K562 (cell line): Measurements from ENCODE around the gene FCHSD1. TPM values are rescaled to one million over a fixed set of nuclear protein-coding genes. Genes with fewer than 3 reads are reported as not detected.
A peak's percentile ranks its signal among the peaks of the same experiment; 100 is the strongest.

Experiments
- BHLHE40 ChIP-seq: IDR thresholded peaks from 2 replicates; pipeline ENCODE4 v1.6.1; 2011; ENCODE audit warnings: low read length, improper control_type of control experiment
- CHD4 ChIP-seq: fragments of 200-600 bp; sonication (generic); IDR thresholded peaks from 3 replicates; pipeline ENCODE4 v1.6.1; 2012; ENCODE audit warnings: low read depth, mild to moderate bottlenecking, mixed read lengths, low read length, inconsistent platforms; ENCODE audit not compliant: insufficient read depth, insufficient replicate concordance, poor library complexity, severe bottlenecking
- ETS2 ChIP-seq: IDR thresholded peaks from 2 replicates; pipeline ENCODE4 v1.6.1; 2016; ENCODE audit warnings: borderline replicate concordance, missing genetic modification characterization, mild to moderate bottlenecking, moderate library complexity, missing compliant biosample characterization; ENCODE audit not compliant: poor library complexity, severe bottlenecking
- NFXL1 ChIP-seq: fragments of 450-650 bp; formaldehyde crosslinking; IDR thresholded peaks from 2 replicates; pipeline ENCODE4 v1.4.0; 2021; ENCODE audit warnings: mild to moderate bottlenecking
- SP1 ChIP-seq: sonication (generic); formaldehyde crosslinking; IDR thresholded peaks from 2 replicates; pipeline ENCODE4 v1.8.1; 2022; ENCODE audit warnings: mild to moderate bottlenecking, missing genetic modification reagents
- ZEB2 ChIP-seq: fragments of 450-650 bp; IDR thresholded peaks from 2 replicates; pipeline ENCODE4 v1.6.1; 2016
- ZNF79 ChIP-seq: fragments of 250-450 bp; sonication (Bioruptor Pico); IDR thresholded peaks from 2 replicates; pipeline ENCODE4 v1.4.0; 2020; ENCODE audit warnings: low read depth, mild to moderate bottlenecking, moderate library complexity
- polyA plus RNA-seq, 8 experiments: library from polyadenylated mRNA; depleted of rRNA in 4 of 8; stranded (reverse) in 5 of 8; unstranded in 3 of 8; fragments of >200 nt; fragmentation: Nextera tagmentation in 2 of 8; fragmentation: Illumina TruSeq in 1 of 8; extraction: Ambion mirVana in 2 of 8; extraction: Trizol in 1 of 8; gene quantifications; 2 replicates each; pipeline versions ENCODE4 v1.2.1 to v1.2.3, GENCODE V29; 2011 to 2014; ENCODE audit warnings: inconsistent platforms in 1 of 8, missing spikeins in 1 of 8
- total RNA-seq, 7 experiments: library from RNA; depleted of rRNA in 6 of 7; stranded (reverse); fragments of >200 nt in 6 of 7; fragmentation: Illumina TruSeq in 2 of 7; extraction: Trizol in 2 of 7; gene quantifications; 2 replicates each; pipeline versions ENCODE4 v1.2.1 to v1.2.3, GENCODE V29; 2011 to 2021; ENCODE audit warnings: low replicate concordance in 1 of 7
- TF ChIP-seq, protein P1 (sequence below): fragments of 200-800 bp; sonication (Bioruptor generic); IDR thresholded peaks from 2 replicates; pipeline ENCODE4 v1.6.1; 2017; ENCODE audit warnings: missing genetic modification characterization, missing compliant biosample characterization
- TF ChIP-seq, protein P2 (sequence below): sonication (generic); IDR thresholded peaks from 2 replicates; pipeline ENCODE4 v1.6.1; 2016
- TF ChIP-seq, protein P3 (sequence below): fragments of 450-650 bp; IDR thresholded peaks from 2 replicates; pipeline ENCODE4 v1.6.1; 2016

Gene FCHSD1
- total and polyA plus RNA-seq, 9 of the 15 experiments (the other 6 are each of a cell fraction or from before 2014, with no cell fraction given) = 0.35 to 37.5 (median 13.6) TPM

DNA sequence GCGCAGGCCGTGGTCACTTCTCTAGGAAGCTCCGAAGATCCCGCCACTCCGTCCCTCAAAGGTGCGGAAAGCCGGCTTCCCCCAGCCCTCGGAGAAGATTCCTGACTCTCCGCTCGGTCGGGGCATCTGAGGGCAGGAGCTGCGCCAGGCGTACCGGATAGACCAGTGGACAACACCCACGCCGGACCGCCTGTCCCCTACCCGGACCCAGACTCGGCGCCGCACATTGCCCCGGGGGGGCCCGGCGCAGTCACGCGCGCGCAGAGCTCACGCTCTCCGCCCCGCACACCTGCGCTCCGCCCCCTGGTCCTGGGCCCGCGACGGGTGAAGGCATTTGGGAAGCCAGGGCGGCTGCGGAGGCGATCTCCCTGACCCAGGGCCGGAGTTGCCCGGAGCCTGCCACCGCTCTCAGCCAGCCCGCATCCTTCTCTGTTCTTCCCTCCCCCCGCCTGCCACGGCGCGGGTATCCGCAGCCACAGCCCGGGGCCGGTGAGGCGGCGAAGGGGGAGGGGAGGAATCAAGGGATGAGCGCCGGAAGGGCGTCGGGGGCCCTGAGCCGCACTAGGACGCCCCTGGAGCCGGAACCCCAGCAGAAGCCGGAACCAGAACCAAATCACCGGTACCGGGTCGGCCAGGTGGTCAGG, 14.0 kb downstream of the FCHSD1 start (continued):
- TF ChIP-seq NFXL1 (CRISPR knock-in tag) = no peak
- 0 out of 2 replicates have a peak, but pooled peaks have one; percentile 54 for TF ChIP-seq SP1 (CRISPR knock-in tag)
- TF ChIP-seq ZNF79 (CRISPR knock-in tag) = no peak
- TF ChIP-seq, protein P1, sequence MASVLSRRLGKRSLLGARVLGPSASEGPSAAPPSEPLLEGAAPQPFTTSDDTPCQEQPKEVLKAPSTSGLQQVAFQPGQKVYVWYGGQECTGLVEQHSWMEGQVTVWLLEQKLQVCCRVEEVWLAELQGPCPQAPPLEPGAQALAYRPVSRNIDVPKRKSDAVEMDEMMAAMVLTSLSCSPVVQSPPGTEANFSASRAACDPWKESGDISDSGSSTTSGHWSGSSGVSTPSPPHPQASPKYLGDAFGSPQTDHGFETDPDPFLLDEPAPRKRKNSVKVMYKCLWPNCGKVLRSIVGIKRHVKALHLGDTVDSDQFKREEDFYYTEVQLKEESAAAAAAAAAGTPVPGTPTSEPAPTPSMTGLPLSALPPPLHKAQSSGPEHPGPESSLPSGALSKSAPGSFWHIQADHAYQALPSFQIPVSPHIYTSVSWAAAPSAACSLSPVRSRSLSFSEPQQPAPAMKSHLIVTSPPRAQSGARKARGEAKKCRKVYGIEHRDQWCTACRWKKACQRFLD (CRISPR knock-in tag) = 0 out of 2 replicates have a peak, but pooled peaks have one; percentile 53
- TF ChIP-seq ZEB2 = no peak
- TF ChIP-seq, protein P2, sequence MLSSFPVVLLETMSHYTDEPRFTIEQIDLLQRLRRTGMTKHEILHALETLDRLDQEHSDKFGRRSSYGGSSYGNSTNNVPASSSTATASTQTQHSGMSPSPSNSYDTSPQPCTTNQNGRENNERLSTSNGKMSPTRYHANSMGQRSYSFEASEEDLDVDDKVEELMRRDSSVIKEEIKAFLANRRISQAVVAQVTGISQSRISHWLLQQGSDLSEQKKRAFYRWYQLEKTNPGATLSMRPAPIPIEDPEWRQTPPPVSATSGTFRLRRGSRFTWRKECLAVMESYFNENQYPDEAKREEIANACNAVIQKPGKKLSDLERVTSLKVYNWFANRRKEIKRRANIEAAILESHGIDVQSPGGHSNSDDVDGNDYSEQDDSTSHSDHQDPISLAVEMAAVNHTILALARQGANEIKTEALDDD = no peak
- TF ChIP-seq BHLHE40 = no peak
- TF ChIP-seq, protein P3, sequence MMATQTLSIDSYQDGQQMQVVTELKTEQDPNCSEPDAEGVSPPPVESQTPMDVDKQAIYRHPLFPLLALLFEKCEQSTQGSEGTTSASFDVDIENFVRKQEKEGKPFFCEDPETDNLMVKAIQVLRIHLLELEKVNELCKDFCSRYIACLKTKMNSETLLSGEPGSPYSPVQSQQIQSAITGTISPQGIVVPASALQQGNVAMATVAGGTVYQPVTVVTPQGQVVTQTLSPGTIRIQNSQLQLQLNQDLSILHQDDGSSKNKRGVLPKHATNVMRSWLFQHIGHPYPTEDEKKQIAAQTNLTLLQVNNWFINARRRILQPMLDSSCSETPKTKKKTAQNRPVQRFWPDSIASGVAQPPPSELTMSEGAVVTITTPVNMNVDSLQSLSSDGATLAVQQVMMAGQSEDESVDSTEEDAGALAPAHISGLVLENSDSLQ = no peak
- no peak for TF ChIP-seq CHD4
- no peak for TF ChIP-seq ETS2 (tag)
